ENCODE data around the gene IFFO2. TPM values are rescaled to one million over a fixed set of nuclear protein-coding genes. Genes with fewer than 3 reads are reported as not detected.

IFFO2 gene
- total and polyA plus RNA-seq, 7 donors: 1.2 to 35.0 (median 8.6) TPM

- intact Hi-C loops (cut with DNase I): loop anchor here (2.0 kb wide), 1 partner anchor 16 kb away; no protein-coding TSS in a partner anchor
- DNase-seq: no peak
- no peaks in the 10 kb centered on the region for H3K36me3 ChIP-seq
- H3K9me3 ChIP-seq: no peaks in the 10 kb centered on the region
- H3K27ac ChIP-seq: peak overlapping the region in 3 of 4 donors; percentile 43 to 94 (median 56)
- peaks cover 0 to 93% (median 85%) of the 10 kb centered on the region in 4 donors for H3K4me1 ChIP-seq
- no peaks in the 10 kb centered on the region for H3K27me3 ChIP-seq
- WGBS, 2 donors: 89 to 92% methylated on average over 13 of the region's 13 CpGs
- TF ChIP-seq POLR2AphosphoS5 (IDR thresholded peaks at IDR 0.05) (no peak), POLR2A (IDR thresholded peaks at IDR 0.05) (no peak), EP300 (IDR thresholded peaks at IDR 0.05) (no peak), CTCF (IDR thresholded peaks at IDR 0.05) (no peak)
- H3K4me3 ChIP-seq: no peak overlapping the region
Measured at GRCh38 chr1:18940303-18941020, 16.0 kb downstream of the IFFO2 start.

DNA sequence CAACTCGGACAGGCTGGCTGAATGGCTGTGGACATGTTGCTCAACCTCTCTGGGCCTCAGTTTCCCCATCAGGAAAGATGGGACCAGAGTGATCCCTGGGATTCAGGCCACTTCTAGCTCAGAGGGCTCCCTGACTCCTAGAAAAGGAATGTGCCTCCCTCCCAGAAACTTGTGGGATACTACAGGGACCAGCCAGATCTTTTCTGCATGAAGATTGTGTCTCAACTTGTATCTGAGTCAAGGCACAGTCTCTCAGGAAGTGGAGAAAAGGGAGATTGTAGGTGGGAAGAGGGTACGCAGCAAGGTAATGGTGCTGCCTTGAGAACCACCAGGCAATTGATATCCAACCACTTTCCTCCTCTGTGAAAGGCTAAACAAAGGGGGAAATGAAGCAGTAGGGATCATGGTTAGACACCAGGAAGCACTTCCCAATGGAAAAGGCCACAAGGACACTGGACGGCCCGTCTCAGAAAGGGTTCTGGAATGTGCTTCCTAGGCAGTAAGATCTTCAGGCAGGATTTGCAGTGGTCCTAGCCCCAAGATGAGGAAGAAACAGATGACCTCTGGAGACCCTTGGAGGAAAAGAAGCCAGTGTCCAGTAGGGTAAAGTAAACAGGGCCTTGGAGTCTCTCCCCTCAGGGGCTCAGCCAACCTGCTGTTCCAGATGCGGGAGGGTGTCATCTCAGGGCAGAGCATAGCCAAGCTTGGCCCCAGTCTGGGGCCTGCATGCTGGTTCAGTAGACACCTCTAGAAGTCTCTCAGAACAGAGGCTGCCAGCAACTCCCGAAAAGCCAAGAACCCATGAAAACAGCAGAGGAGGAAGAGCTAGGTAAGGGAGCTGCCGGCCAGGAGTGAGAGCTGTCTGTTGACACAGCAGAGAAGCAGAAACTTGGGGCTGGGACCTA lies 16.8 kb downstream of the IFFO2 start:
- Histone ChIP-seq H3K9me3 (no peaks in the 10 kb centered on the region), H3K27ac (peak overlapping the region in 3 of 4 donors; percentile 40 to 94 (median 56)), H3K27me3 (no peaks in the 10 kb centered on the region), H3K36me3 (no peaks in the 10 kb centered on the region), H3K4me3 (no peak overlapping the region), H3K4me1 (peaks cover 0 to 85% (median 77%) of the 10 kb centered on the region in 4 donors)
- TF ChIP-seq CTCF (IDR thresholded peaks at IDR 0.05) (no peak), POLR2A (IDR thresholded peaks at IDR 0.05) (no peak), POLR2AphosphoS5 (IDR thresholded peaks at IDR 0.05) (no peak)
- intact Hi-C loops (cut with DNase I): loop anchor here (2.0 kb wide), 1 partner anchor 15 kb away; no protein-coding TSS in a partner anchor
- no peak for DNase-seq
- WGBS, 2 donors: 83 to 84% methylated on average over 7 of the region's 7 CpGs

GRCh38 chr1:18938707-18939070 lies 17.8 kb downstream of the IFFO2 start:
- H3K4me1 ChIP-seq: peaks cover 0 to 77% (median 68%) of the 10 kb centered on the region in 4 donors

More at GRCh38 chr1:18938707-18939070, 17.8 kb downstream of the IFFO2 start:
- no peak for DNase-seq
- Histone ChIP-seq H3K27ac (peak overlapping the region in 2 of 4 donors; percentile 29 to 94), H3K36me3 (no peaks in the 10 kb centered on the region), H3K4me3 (no peak overlapping the region), H3K9me3 (no peaks in the 10 kb centered on the region), H3K27me3 (no peaks in the 10 kb centered on the region)
- TF ChIP-seq CTCF (IDR thresholded peaks at IDR 0.05): no peak
- no peak for TF ChIP-seq POLR2AphosphoS5 (IDR thresholded peaks at IDR 0.05)
- TF ChIP-seq POLR2A (IDR thresholded peaks at IDR 0.05): no peak
- no peak for TF ChIP-seq EP300 (IDR thresholded peaks at IDR 0.05)
- WGBS, 2 donors: 54 to 62% methylated on average over 2 of the region's 2 CpGs
- intact Hi-C loops (cut with DNase I): no loop called here
